SK-N-SH treated with all-trans-retinoic acid at 6 μM for 48 hours (cell line): ENCODE results near the gene GMEB2.

Experiments
- ATAC-seq: fragments of 200-7000 bp; cut with Tn5 transposase; 3 replicates; pipeline ENCODE4 v1.9.1; 2020; ENCODE audit warnings: mild to moderate bottlenecking, moderate library complexity
- ARNTL ChIP-seq: fragments of 450-650 bp; formaldehyde crosslinking; IDR thresholded peaks from 2 replicates; pipeline ENCODE4 v1.5.0; 2020; ENCODE audit warnings: low read depth, mild to moderate bottlenecking, moderate library complexity, borderline replicate concordance
- BACH2 ChIP-seq: fragments of 250-450 bp; sonication (Bioruptor Pico); IDR thresholded peaks from 2 replicates; pipeline ENCODE4 v1.9.0; 2021; ENCODE audit warnings: mild to moderate bottlenecking, borderline replicate concordance
- CREB5 ChIP-seq: fragments of 250-450 bp; sonication (Bioruptor Pico); IDR thresholded peaks from 2 replicates; pipeline ENCODE4 v1.5.1; 2020; ENCODE audit warnings: low read depth, mild to moderate bottlenecking, moderate library complexity
- CSDC2 ChIP-seq: fragments of 250-450 bp; sonication (Bioruptor Pico); IDR thresholded peaks from 2 replicates; pipeline ENCODE4 v1.5.0; 2020; ENCODE audit warnings: mild to moderate bottlenecking, moderate library complexity
- ESRRG ChIP-seq: fragments of 250-450 bp; sonication (Bioruptor Pico); IDR thresholded peaks from 2 replicates; pipeline ENCODE4 v1.6.1; 2021; ENCODE audit warnings: mild to moderate bottlenecking
- GLIS3 ChIP-seq: fragments of 250-450 bp; sonication (Bioruptor Pico); IDR thresholded peaks from 2 replicates; pipeline ENCODE4 v1.5.0; 2020; ENCODE audit warnings: mild to moderate bottlenecking, moderate library complexity
- ISL1 ChIP-seq: fragments of 250-450 bp; sonication (Bioruptor Pico); IDR thresholded peaks from 2 replicates; pipeline ENCODE4 v2.1.2; 2022; ENCODE audit warnings: mild to moderate bottlenecking, moderate library complexity
- OSR1 ChIP-seq: fragments of 250-450 bp; sonication (Bioruptor Pico); IDR thresholded peaks from 2 replicates; pipeline ENCODE4 v1.8.0; 2022; ENCODE audit warnings: moderate library complexity, mild to moderate bottlenecking, inconsistent platforms
- PATZ1 ChIP-seq: fragments of 250-450 bp; sonication (Bioruptor Pico); IDR thresholded peaks from 2 replicates; pipeline ENCODE4 v1.8.0; 2020; ENCODE audit warnings: mild to moderate bottlenecking, moderate library complexity, borderline replicate concordance
- POU6F1 ChIP-seq: fragments of 250-450 bp; sonication (Bioruptor Pico); IDR thresholded peaks from 2 replicates; pipeline ENCODE4 v1.8.0; 2021; ENCODE audit warnings: low read depth, mild to moderate bottlenecking, moderate library complexity, borderline replicate concordance
- PPARA ChIP-seq: fragments of 250-450 bp; sonication (Bioruptor Pico); IDR thresholded peaks from 2 replicates; pipeline ENCODE4 v1.5.0; 2020; ENCODE audit warnings: mild to moderate bottlenecking, borderline replicate concordance
- RARB ChIP-seq: fragments of 250-450 bp; sonication (Bioruptor Pico); IDR thresholded peaks from 2 replicates; pipeline ENCODE4 v1.8.0; 2021; ENCODE audit warnings: mild to moderate bottlenecking, moderate library complexity
- TCF4 ChIP-seq: fragments of 250-450 bp; sonication (Bioruptor Pico); IDR thresholded peaks from 2 replicates; pipeline ENCODE4 v1.8.0; 2021; ENCODE audit warnings: mild to moderate bottlenecking, moderate library complexity, borderline replicate concordance
- TOX ChIP-seq: fragments of 250-450 bp; sonication (Bioruptor Pico); IDR thresholded peaks from 2 replicates; pipeline ENCODE4 v1.8.0; 2021; ENCODE audit warnings: mild to moderate bottlenecking, moderate library complexity, borderline replicate concordance
- ZC3H10 ChIP-seq: fragments of 250-450 bp; sonication (Bioruptor Pico); IDR thresholded peaks from 2 replicates; pipeline ENCODE4 v1.5.1; 2021; ENCODE audit warnings: mild to moderate bottlenecking, moderate library complexity
- ZFP3 ChIP-seq: fragments of 250-450 bp; sonication (Bioruptor Pico); IDR thresholded peaks from 2 replicates; pipeline ENCODE4 v1.5.0; 2020; ENCODE audit warnings: mild to moderate bottlenecking, moderate library complexity
- ZNF565 ChIP-seq: fragments of 450-650 bp; formaldehyde crosslinking; conservative IDR thresholded peaks from 2 replicates; pipeline ENCODE4 v1.5.0; 2020; ENCODE audit warnings: low read depth, mild to moderate bottlenecking, moderate library complexity
- ZNF8 ChIP-seq: fragments of 450-650 bp; formaldehyde crosslinking; IDR thresholded peaks from 2 replicates; pipeline ENCODE4 v1.5.0; 2020; ENCODE audit warnings: mild to moderate bottlenecking, moderate library complexity

GMEB2 gene

GRCh38 chr20:63564036-63564810 lies 62.7 kb downstream of the GMEB2 start (continued):
- no peak for TF ChIP-seq ISL1 (CRISPR knock-in tag)
- TF ChIP-seq CSDC2 (CRISPR knock-in tag): no peak
- no peak for TF ChIP-seq ZNF8 (CRISPR knock-in tag)
- no peak for TF ChIP-seq ZNF565 (CRISPR knock-in tag)
- TF ChIP-seq ARNTL: no peak

GRCh38 chr20:63563225-63563935 lies 63.5 kb downstream of the GMEB2 start:
- TF ChIP-seq POU6F1 (CRISPR knock-in tag) (no peak), CSDC2 (CRISPR knock-in tag) (no peak)

GRCh38 chr20:63562461-63563224 lies 64.3 kb downstream of the GMEB2 start:
- TF ChIP-seq TOX (CRISPR knock-in tag) (no peak), ESRRG (no peak), CSDC2 (CRISPR knock-in tag) (no peak), TCF4 (CRISPR knock-in tag) (no peak), ZNF565 (CRISPR knock-in tag) (no peak), PATZ1 (CRISPR knock-in tag) (no peak), RARB (CRISPR knock-in tag) (no peak), ISL1 (CRISPR knock-in tag) (no peak), OSR1 (no peak), ZNF8 (CRISPR knock-in tag) (no peak), CREB5 (CRISPR knock-in tag) (no peak), ZC3H10 (no peak), GLIS3 (CRISPR knock-in tag) (no peak), PPARA (CRISPR knock-in tag) (no peak)
- ATAC-seq: no peak

More at GRCh38 chr20:63563225-63563935, 63.5 kb downstream of the GMEB2 start:
- no peak for ATAC-seq

GRCh38 chr20:63561624-63562396 lies 65.1 kb downstream of the GMEB2 start:
- ATAC-seq: no peak
- TF ChIP-seq ZC3H10 (no peak), BACH2 (CRISPR knock-in tag) (no peak), TCF4 (CRISPR knock-in tag) (no peak), ISL1 (CRISPR knock-in tag) (no peak), ZFP3 (no peak), PPARA (CRISPR knock-in tag) (no peak)
